GM18517 (cell line): ENCODE measurements around the gene TIMP4.
A peak's percentile ranks its signal among the peaks of the same experiment; 100 is the strongest.

Experiments used
- ATAC-seq: cut with Tn5 transposase; IDR thresholded peaks from one replicate; pipeline ENCODE4 v1.9.1; 2021; ENCODE audit warnings: mild to moderate bottlenecking, moderate library complexity; ENCODE audit not compliant: unreplicated experiment

TIMP4 gene

GRCh38 chr3:12158387-12159226 lies at the start of gene TIMP4:
Gene TIMP4, minus strand, starts transcription at chr3:12158912. Its CDS starts 72 bp downstream, at chr3:12158840.
- ATAC-seq: no peak

GRCh38 chr3:12205171-12205570 lies 46.5 kb upstream of the TIMP4 start:
- ATAC-seq: no peak

DNA sequence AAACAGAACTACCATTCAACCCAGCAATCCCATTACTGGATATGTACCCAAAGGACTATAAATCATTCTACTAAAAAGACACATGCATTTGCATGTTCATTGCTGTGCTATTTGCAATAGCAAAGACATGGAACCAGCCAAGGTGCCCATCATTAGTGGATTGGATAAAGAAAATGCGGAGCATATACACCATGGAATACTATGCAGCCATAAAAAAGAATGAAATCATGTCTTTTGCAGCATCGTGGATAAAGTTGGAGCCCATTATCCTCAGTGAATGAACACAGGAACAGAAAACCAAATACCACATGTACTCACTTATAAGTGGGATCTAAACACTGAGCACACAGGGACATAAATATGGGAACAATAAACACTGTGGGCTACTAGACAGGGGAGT lies 43.1 kb upstream of the TIMP4 start:
- no peak for ATAC-seq

- ATAC-seq: no peak
Observed at GRCh38 chr3:12198301-12198700, 39.6 kb upstream of the TIMP4 start.

DNA sequence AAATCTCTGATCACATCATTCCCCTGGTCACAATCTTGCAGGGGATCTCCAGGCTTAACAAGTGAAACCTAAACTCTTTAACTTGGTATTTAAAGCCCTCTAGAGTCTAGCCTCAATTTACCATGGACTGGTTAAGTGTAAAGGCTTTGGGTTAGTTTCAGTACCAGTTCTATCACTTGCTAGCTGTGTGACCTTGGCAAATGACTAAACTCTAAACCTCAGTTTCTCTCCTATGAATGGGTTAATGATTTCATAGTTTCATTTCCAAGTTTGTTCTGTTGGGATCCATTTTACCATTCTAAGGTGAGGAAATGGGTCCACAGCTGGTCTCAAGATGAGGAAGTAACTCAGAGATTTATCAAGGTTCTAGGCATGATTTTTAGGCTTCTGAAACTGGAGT lies 38.8 kb upstream of the TIMP4 start:
- ATAC-seq: no peak

- ATAC-seq: no peak
Observed at GRCh38 chr3:12196684-12197083, 38.0 kb upstream of the TIMP4 start.

- no peak for ATAC-seq
Observed at GRCh38 chr3:12195231-12195630, 36.5 kb upstream of the TIMP4 start.

GRCh38 chr3:12194669-12195161 lies 36.0 kb upstream of the TIMP4 start:
- peak; percentile 69 for ATAC-seq

GRCh38 chr3:12194209-12194608 lies 35.5 kb upstream of the TIMP4 start:
- peak; percentile 30 for ATAC-seq

DNA sequence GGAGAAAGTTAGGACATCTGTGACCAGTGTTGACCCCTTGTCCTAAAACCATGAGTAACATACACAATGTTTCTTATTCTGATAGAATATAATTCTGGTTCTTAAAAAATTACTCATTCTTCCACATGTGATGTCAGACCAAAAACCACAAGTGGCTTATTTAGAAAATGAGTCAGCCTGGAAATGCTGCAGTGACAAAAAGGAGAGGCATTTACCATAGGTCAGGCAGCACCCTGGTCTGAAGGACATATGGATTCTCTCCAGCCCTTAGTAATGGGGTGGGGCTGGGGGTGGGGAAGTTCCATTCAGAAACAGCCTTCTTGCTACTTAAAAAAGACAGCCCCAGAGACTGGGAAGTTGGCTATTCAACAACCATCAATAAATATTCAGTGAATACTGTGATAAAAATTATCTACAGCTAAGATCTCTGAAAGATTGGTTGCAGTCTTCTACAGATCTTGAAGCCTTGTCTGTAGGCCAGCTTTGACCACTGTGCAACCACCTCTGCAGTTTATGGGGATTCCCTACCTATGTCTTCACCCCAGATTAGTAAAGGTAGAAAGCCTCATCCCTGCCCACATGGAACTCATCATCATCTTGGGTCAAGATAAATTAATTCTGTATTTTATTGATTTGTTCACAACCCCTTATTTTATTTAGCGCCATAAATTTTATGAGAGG lies 34.9 kb upstream of the TIMP4 start:
- peak; percentile 45 for ATAC-seq

GRCh38 chr3:12192655-12193484 lies 34.2 kb upstream of the TIMP4 start:
- no peak for ATAC-seq

DNA sequence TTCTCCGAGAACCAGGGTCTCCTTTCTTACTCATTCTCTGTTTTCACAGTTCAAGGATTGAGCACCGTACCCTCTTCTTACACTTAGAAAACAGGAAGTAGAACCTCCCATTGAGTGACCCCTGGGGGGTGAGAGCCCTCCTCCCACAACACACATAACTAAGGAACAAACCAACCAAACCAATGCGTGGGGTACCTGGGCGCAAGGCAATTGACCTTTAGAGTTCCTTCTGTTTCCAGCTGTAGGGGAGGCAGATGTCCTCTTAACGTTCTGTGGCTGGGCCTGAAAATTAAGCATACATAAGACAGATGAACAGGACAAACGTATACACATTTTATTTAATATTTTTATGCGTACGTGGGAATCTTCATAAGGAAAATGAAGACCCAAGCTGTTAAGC lies 33.5 kb upstream of the TIMP4 start:
- no peak for ATAC-seq

GRCh38 chr3:12191559-12191958 lies 32.8 kb upstream of the TIMP4 start:
- no peak for ATAC-seq

GRCh38 chr3:12190832-12191231 lies 32.1 kb upstream of the TIMP4 start:
- ATAC-seq: no peak

DNA sequence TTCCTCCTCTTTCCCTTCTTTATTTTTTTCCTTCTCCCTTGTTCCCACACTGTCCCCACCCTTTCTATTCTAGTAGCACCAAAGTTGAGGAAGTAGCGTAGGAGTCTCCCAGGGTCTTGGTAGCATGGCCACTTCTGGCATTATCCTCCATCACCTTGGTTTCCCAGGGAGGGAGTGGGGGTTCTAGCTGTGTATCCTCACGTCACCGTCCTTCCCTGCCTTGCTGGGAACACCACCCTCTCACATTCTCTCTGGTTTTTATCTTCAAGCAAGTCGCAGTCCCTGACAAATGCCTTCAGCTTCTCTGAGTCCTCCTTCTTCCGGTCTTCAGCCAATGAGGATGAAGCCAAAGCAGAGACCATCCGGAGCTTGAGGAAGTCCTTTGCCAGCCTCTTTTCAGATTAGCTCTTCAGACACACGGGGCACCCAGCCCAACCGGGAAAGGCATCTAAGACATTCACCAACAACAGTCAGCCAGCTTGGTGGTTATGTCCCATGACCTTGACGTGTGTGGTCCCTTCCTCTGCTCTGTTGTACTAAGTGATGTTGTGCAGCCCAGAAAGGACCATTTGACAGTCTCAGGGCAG lies 31.6 kb upstream of the TIMP4 start:
- ATAC-seq: no peak

- no peak for ATAC-seq
Observed at GRCh38 chr3:12188681-12189287, 30.1 kb upstream of the TIMP4 start.

DNA sequence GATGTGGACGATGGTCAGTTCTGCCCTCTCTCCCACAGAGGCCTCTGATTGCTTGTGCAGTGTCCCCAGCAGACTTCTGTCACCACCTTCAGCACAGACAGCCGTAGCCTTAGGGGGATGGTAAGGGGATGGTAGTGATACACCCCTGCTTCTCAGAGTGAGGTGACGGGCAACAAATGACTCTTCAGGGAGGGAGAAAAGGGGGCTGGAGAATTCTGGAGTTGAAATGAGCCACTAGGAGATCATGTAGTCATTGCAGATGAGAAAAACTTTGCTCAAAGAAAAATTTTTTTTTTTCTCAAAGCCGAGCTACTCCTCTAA lies 29.6 kb upstream of the TIMP4 start:
- no peak for ATAC-seq

DNA sequence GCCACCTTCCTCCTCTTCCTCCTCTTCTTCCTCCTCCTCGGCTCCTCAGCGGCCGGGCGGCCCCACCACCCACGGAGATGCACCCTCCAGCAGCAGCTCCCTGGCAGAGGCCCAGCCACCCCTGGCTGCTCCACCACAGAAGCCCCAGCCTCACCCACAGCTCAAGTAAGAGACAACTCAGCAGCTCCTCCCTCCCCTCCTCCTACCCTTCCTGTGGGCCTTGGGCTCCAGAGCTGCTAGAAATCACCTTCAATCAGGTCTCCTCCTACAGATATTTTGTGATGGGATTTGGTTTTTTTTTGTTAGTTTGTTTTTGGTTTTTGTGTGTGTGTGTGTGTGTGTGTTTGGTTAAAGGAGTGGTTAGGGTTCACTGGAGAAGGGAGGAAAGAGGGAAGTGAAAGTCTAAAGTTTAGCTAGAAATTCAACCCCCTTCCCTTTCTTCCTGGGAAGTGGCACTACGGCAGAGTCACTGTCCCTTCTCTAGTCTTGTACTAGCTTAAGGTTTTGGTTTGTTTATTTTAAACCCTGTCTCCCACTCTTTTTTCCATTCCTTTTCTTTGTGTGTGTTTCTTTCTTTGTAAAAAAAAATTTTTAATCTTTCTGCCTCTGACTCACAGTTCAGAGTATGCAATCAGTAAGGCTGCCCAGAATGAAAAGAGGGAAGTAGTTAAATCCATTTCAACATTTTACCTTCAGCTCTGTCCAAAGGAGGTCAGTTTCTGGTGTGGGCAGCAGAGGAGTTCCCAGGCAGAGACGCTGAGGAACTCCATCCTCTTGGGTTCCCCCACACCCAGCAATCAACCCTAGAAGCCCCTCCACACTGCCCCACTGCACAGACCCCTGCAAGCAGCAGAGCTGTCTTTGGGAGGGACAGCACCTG lies 29.0 kb upstream of the TIMP4 start:
- peak; percentile 64 for ATAC-seq

- ATAC-seq: no peak
Observed at GRCh38 chr3:12186515-12187286, 28.0 kb upstream of the TIMP4 start.
